Spleen (tissue), 7 donors: ENCODE data around the gene BATF.
A peak's percentile ranks its signal among the peaks of the same experiment; 100 is the strongest.

Experiments
- CTCF ChIP-seq, 11 experiments: fragments of 200-600 bp in 7 of 11; fragments of 450-650 bp in 4 of 11; sonication (generic) in 4 of 11; IDR thresholded peaks in 8 of 11; conservative IDR thresholded peaks in 3 of 11; 1 replicate in 7 of 11; 2 replicates in 4 of 11; pipeline versions ENCODE4 v1.4.0 to v1.8.0; 2016 to 2021; ENCODE audit warnings: antibody characterized with exemption in 11 of 11, inconsistent platforms in 4 of 11, mild to moderate bottlenecking in 1 of 11
- POLR2A ChIP-seq, 3 donors: fragments of 450-650 bp; IDR thresholded peaks; one replicate each; pipeline ENCODE4 v1.5.1; 2017; ENCODE audit warnings: antibody characterized with exemption in 3 of 3, mild to moderate bottlenecking in 1 of 3
- POLR2AphosphoS5 ChIP-seq, 3 donors: sonication (generic); formaldehyde crosslinking; IDR thresholded peaks; one replicate each; pipeline ENCODE4 v1.5.1; 2017; ENCODE audit warnings: antibody characterized with exemption in 3 of 3
- donor health status: DM: no; HTN: no; CAD: no; lungs with moderate emphysema.
- donor health status: DM: no; HTN: no; CAD: no.
- donor health status: DM: no; HTN: no; CAD: no.

GRCh38 chr14:75578102-75578785, 56.0 kb downstream of the BATF start, which contains the start of gene FLVCR2:
- peak in 1 of 3 donors; percentile 39 for TF ChIP-seq POLR2A (IDR thresholded peaks at IDR 0.05)
- TF ChIP-seq CTCF (IDR thresholded peaks at IDR 0.05 in 8 of 11, conservative IDR thresholded peaks at IDR 0.05 in 3 of 11) = no peak
- TF ChIP-seq POLR2AphosphoS5 (IDR thresholded peaks at IDR 0.05) = peak; percentile 75 to 89 (median 87)
